HG02798 (cell line): ENCODE measurements around the gene SMG6.
"Not testable (repeated sequence)": the region's sequence is repeated elsewhere in the genome, so short reads cannot be mapped to it uniquely, and the experiment has no call there.

Experiments
- ATAC-seq: cut with Tn5 transposase; IDR thresholded peaks from one replicate; pipeline ENCODE4 v1.9.1; 2021; ENCODE audit warnings: mild to moderate bottlenecking; ENCODE audit not compliant: unreplicated experiment, poor library complexity

Gene SMG6

GRCh38 chr17:2303204-2304188, at the start of gene SMG6, which contains the start of gene SRR:
SMG6 (minus strand) TSS chr17:2303785; CDS start chr17:2303720, 65 bp downstream.
SRR (plus strand) TSS chr17:2303950; CDS start chr17:2315561, 11,611 bp downstream.
- peak; percentile 87 for ATAC-seq

GRCh38 chr17:2351269-2351668, 47.7 kb upstream of the SMG6 start:
- no peak for ATAC-seq

GRCh38 chr17:2347805-2348685, 44.5 kb upstream of the SMG6 start:
- no peak for ATAC-seq

GRCh38 chr17:2346475-2346874, 42.9 kb upstream of the SMG6 start:
- no peak for ATAC-seq

- no peak for ATAC-seq
These were observed 40.9 kb upstream of the SMG6 start for GRCh38 chr17:2344528-2344927.

GRCh38 chr17:2343421-2343820, 39.8 kb upstream of the SMG6 start:
- no peak for ATAC-seq

- ATAC-seq, result no peak
These were observed 34.7 kb upstream of the SMG6 start for GRCh38 chr17:2338315-2338657.

GRCh38 chr17:2337544-2338314, 34.1 kb upstream of the SMG6 start:
- peak; percentile 33 for ATAC-seq

- peak; percentile 37 for ATAC-seq
These were observed 33.4 kb upstream of the SMG6 start, which contains the start of gene SGSM2 for GRCh38 chr17:2336852-2337543. SGSM2 (plus strand) TSS chr17:2337501; CDS start chr17:2337689, 188 bp downstream.

GRCh38 chr17:2336215-2336851, 32.7 kb upstream of the SMG6 start, which contains the start of gene TSR1:
TSR1 (minus strand) TSS chr17:2336457; CDS start chr17:2336427, 30 bp downstream.
- ATAC-seq, result peak; percentile 85

GRCh38 chr17:2335726-2336214, 32.2 kb upstream of the SMG6 start:
- no peak for ATAC-seq

- ATAC-seq, result no peak
These were observed 27.7 kb upstream of the SMG6 start for GRCh38 chr17:2331303-2331702.

- no peak for ATAC-seq
These were observed 20.2 kb upstream of the SMG6 start for GRCh38 chr17:2323629-2324314.

- ATAC-seq, result no peak
These were observed 17.8 kb upstream of the SMG6 start for GRCh38 chr17:2321399-2321798.

GRCh38 chr17:2319051-2319450, 15.5 kb upstream of the SMG6 start:
- no peak for ATAC-seq

- ATAC-seq, result no peak
These were observed 14.2 kb upstream of the SMG6 start for GRCh38 chr17:2317796-2318195.

- not testable (repeated sequence) for ATAC-seq
These were observed 13.3 kb upstream of the SMG6 start for GRCh38 chr17:2316916-2317205.

GRCh38 chr17:2312736-2313135, 9.2 kb upstream of the SMG6 start:
- ATAC-seq, result no peak
